Left lung (tissue), 10 donors: ENCODE measurements around the gene TRIM46. TPM values are rescaled to one million over a fixed set of nuclear protein-coding genes. Genes with fewer than 3 reads are reported as not detected.
A peak's percentile ranks its signal among the peaks of the same experiment; 100 is the strongest.

Source experiments
- ATAC-seq: fragments of 200-7000 bp; cut with Tn5 transposase; one replicate; pipeline ENCODE4 v1.9.1; 2020; ENCODE audit warnings: moderate library complexity
- DNase-seq, 4 donors: peaks; one replicate each; pipeline ENCODE4 v3.0.0-alpha.2; 2013 to 2020
- H3K27ac ChIP-seq, 2 donors: fragments of 200-600 bp; sonication (generic) in 1 of 2; one replicate each; pipeline versions ENCODE4 v1.5.0 to v1.8.0; 2020 to 2021
- H3K27me3 ChIP-seq, 2 donors: fragments of 200-600 bp; sonication (generic) in 1 of 2; one replicate each; pipeline versions ENCODE4 v1.5.0 to v1.8.0; 2020 to 2021
- H3K36me3 ChIP-seq, 2 donors: fragments of 200-600 bp; sonication (generic) in 1 of 2; one replicate each; pipeline versions ENCODE4 v1.5.0 to v1.8.0; 2020 to 2021
- H3K4me1 ChIP-seq, 2 donors: fragments of 200-600 bp; one replicate each; pipeline ENCODE4 v1.8.0; 2021
- H3K4me3 ChIP-seq, 2 donors: fragments of 200-600 bp; sonication (generic) in 1 of 2; one replicate each; pipeline versions ENCODE4 v1.5.0 to v1.8.0; 2020 to 2021; ENCODE audit warnings: mild to moderate bottlenecking in 1 of 2
- H3K9me3 ChIP-seq, 2 donors: fragments of 200-600 bp; sonication (generic) in 1 of 2; one replicate each; pipeline versions ENCODE4 v1.5.0 to v1.8.0; 2020 to 2021
- CTCF ChIP-seq, 2 donors: fragments of 200-600 bp; sonication (generic) in 1 of 2; IDR thresholded peaks; one replicate each; pipeline versions ENCODE4 v1.5.0 to v1.8.0; 2021; ENCODE audit warnings: antibody characterized with exemption in 2 of 2
- intact Hi-C, 2 donors: fragments of 100-400 bp; cut with DNase I; formaldehyde crosslinking; loops; one replicate each; pipeline versions ENCODE4 v1.11.2 to v1.14.2; 2022
- polyA plus RNA-seq, 6 donors: library from polyadenylated mRNA; unstranded; fragments of 120-200 nt; gene quantifications; one replicate each; pipeline ENCODE4 v1.2.1, GENCODE V29; 2013; ENCODE audit not compliant: insufficient read length in 6 of 6
- total RNA-seq, 2 donors: library from RNA; stranded (reverse); fragmentation: NEBNext Ultra II Directional; extraction: Animal tissue kit (Norgen Biotek cat#: 25700); gene quantifications; one replicate each; pipeline ENCODE4 v1.2.1, GENCODE V29; 2021
- donor health status: DM: no; HTN: yes; CAD: no.
- donor health status: DM: no; HTN: no; CAD: no.

TRIM46 gene
- total and polyA plus RNA-seq, 8 donors: 0.45 to 6.2 (median 4.2) TPM

GRCh38 chr1:155169541-155169940, 4.1 kb upstream of the TRIM46 start:
- DNase-seq (no peak), ATAC-seq (no peak)
- intact Hi-C loops: loop anchor here in 1 of 2 donors (2.0 kb wide), 1 partner anchor 77 kb away; no protein-coding TSS in a partner anchor
- Histone ChIP-seq H3K36me3 (peaks cover 0 to 23% of the 10 kb centered on the region in 2 donors), H3K9me3 (no peaks in the 10 kb centered on the region), H3K27ac (no peak overlapping the region), H3K4me3 (no peak overlapping the region), H3K4me1 (peaks cover 9 to 49% of the 10 kb centered on the region in 2 donors), H3K27me3 (peaks cover 0 to 21% of the 10 kb centered on the region in 2 donors)
- TF ChIP-seq CTCF (IDR thresholded peaks at IDR 0.05): no peak

- intact Hi-C loops: no loop called here
- no peak for TF ChIP-seq CTCF (IDR thresholded peaks at IDR 0.05)
Observed at GRCh38 chr1:155170101-155170785, 3.4 kb upstream of the TRIM46 start.

GRCh38 chr1:155170806-155171205, 2.8 kb upstream of the TRIM46 start:
- Histone ChIP-seq H3K4me3 (no peak overlapping the region), H3K27ac (no peak overlapping the region), H3K36me3 (peaks cover 0 to 23% of the 10 kb centered on the region in 2 donors), H3K4me1 (peaks cover 9 to 54% of the 10 kb centered on the region in 2 donors), H3K9me3 (no peaks in the 10 kb centered on the region), H3K27me3 (peaks cover 0 to 31% of the 10 kb centered on the region in 2 donors)
- no peak for ATAC-seq
- TF ChIP-seq CTCF (IDR thresholded peaks at IDR 0.05): no peak
- DNase-seq: no peak
- intact Hi-C loops: no loop called here

More at GRCh38 chr1:155170101-155170785, 3.4 kb upstream of the TRIM46 start:
- peaks cover 0 to 28% of the 10 kb centered on the region in 2 donors for H3K27me3 ChIP-seq
- H3K4me3 ChIP-seq: no peak overlapping the region
- no peaks in the 10 kb centered on the region for H3K9me3 ChIP-seq
- H3K27ac ChIP-seq: no peak overlapping the region
- DNase-seq: no peak
- no peak for ATAC-seq
- peaks cover 9 to 54% of the 10 kb centered on the region in 2 donors for H3K4me1 ChIP-seq
- peaks cover 0 to 23% of the 10 kb centered on the region in 2 donors for H3K36me3 ChIP-seq

- peak overlapping the region; percentile 78 to 80 for H3K4me3 ChIP-seq
- peak overlapping the region; percentile 83 to 91 for H3K27ac ChIP-seq
- TF ChIP-seq CTCF (IDR thresholded peaks at IDR 0.05): no peak
- intact Hi-C loops: no loop called here
- peaks cover 14 to 58% of the 10 kb centered on the region in 2 donors for H3K4me1 ChIP-seq
- H3K27me3 ChIP-seq: peaks cover 0 to 21% of the 10 kb centered on the region in 2 donors
- H3K36me3 ChIP-seq: peaks cover 0 to 23% of the 10 kb centered on the region in 2 donors
- ATAC-seq (peak; percentile 3), DNase-seq (no peak)
- no peaks in the 10 kb centered on the region for H3K9me3 ChIP-seq
Observed at GRCh38 chr1:155171836-155172731, 1.6 kb upstream of the TRIM46 start.
